GM12878 (cell line): ENCODE data around the gene DBN1. TPM values are rescaled to one million over a fixed set of nuclear protein-coding genes. Genes with fewer than 3 reads are reported as not detected.

Experiments used
- ATAC-seq: fragments of 200-7000 bp; cut with Tn5 transposase; 3 replicates; pipeline ENCODE4 v1.9.1; 2020; ENCODE audit warnings: mild to moderate bottlenecking, moderate library complexity
- BruUV-seq: library from RNA; stranded (reverse); fragments of 400-500 nt; replicated peaks from 2 replicates; lab custom pipeline; 2021; lab: Mats Ljungman, UMichigan
- CTCF ChIA-PET: fragments of 300-600 bp; sonication (Branson Sonifier 250); formaldehyde crosslinking; extraction: SDS; loops from one replicate; lab custom pipeline; 2021; ENCODE audit warnings: inconsistent platforms; lab: Yijun Ruan, JAX
- POLR2A ChIA-PET: fragments of 350-600 bp; formaldehyde crosslinking; extraction: SDS; loops from one replicate; lab custom pipeline; 2021; ENCODE audit warnings: inconsistent platforms; lab: Charles Lee
- RAD21 ChIA-PET: fragments of 300-600 bp; sonication (Branson Sonifier 250); formaldehyde crosslinking; loops from one replicate; lab custom pipeline; 2023; ENCODE audit warnings: antibody characterized with exemption; ENCODE audit not compliant: unreplicated experiment; lab: Charles Lee
- SMC1A ChIA-PET: fragments of 300-600 bp; sonication (Branson Sonifier 250); formaldehyde crosslinking; loops from one replicate; lab custom pipeline; 2023; ENCODE audit not compliant: unreplicated experiment, uncharacterized antibody; lab: Charles Lee
- DNase-seq: peaks from one replicate; pipeline ENCODE4 v3.0.0-alpha.2; 2011; ENCODE audit warnings: low read depth, low spot score
- FAIRE-seq: peaks from 3 replicates; lab custom pipeline; 2011; peaks lifted over from hg19 to GRCh38; lab: Jason Lieb, UNC
- H2AFZ ChIP-seq: 2 replicates; pipeline ENCODE4 v1.6.0; 2011; ENCODE audit warnings: low read depth, low read length, control low read depth; ENCODE audit not compliant: control insufficient read depth
- H3K27ac ChIP-seq: 2 replicates; pipeline ENCODE4 v1.5.1; 2011; ENCODE audit warnings: control low read depth; ENCODE audit not compliant: control insufficient read depth, insufficient read depth
- H3K27me3 ChIP-seq, 2 experiments: replicated peaks in 1 of 2; 2 replicates each; pipeline versions ENCODE4 v1.6.0 to v1.6.1; 2011; ENCODE audit warnings: low read length in 1 of 2; ENCODE audit not compliant: control insufficient read depth in 2 of 2, insufficient read depth in 2 of 2
- H3K36me3 ChIP-seq, 2 experiments: 2 replicates each; pipeline ENCODE4 v1.5.1; 2011; ENCODE audit warnings: low read length in 1 of 2; ENCODE audit not compliant: control insufficient read depth in 2 of 2, insufficient read depth in 2 of 2
- H3K4me1 ChIP-seq: 2 replicates; pipeline ENCODE4 v1.6.1; 2011; ENCODE audit warnings: mild to moderate bottlenecking, low read length, moderate library complexity, mixed read lengths; ENCODE audit not compliant: control insufficient read depth, insufficient read depth
- H3K4me2 ChIP-seq: 2 replicates; pipeline ENCODE4 v1.6.0; 2011; ENCODE audit warnings: control low read depth; ENCODE audit not compliant: control insufficient read depth, insufficient read depth
- H3K4me3 ChIP-seq: fragments of 200-600 bp; sonication (generic); 2 replicates; pipeline ENCODE4 v1.5.1; 2016
- H3K79me2 ChIP-seq: 2 replicates; pipeline ENCODE4 v1.6.0; 2011; ENCODE audit warnings: low read length; ENCODE audit not compliant: control insufficient read depth, insufficient read depth
- H3K9ac ChIP-seq: 2 replicates; pipeline ENCODE4 v1.8.0; 2011; ENCODE audit warnings: low read length, control low read depth, mixed read lengths; ENCODE audit not compliant: control insufficient read depth, insufficient read depth
- H3K9me3 ChIP-seq: replicated peaks from 3 replicates; pipeline ENCODE4 v1.5.1; 2011; ENCODE audit warnings: mild to moderate bottlenecking, low read length; ENCODE audit not compliant: control insufficient read depth, insufficient read depth
- H4K20me1 ChIP-seq: 2 replicates; pipeline ENCODE4 v1.6.0; 2011; ENCODE audit not compliant: control insufficient read depth, insufficient read depth
- ETV6 ChIP-seq, 2 experiments: fragments of 450-650 bp in 1 of 2; IDR thresholded peaks in 1 of 2; conservative IDR thresholded peaks in 1 of 2; 2 replicates each; pipeline ENCODE4 v1.6.1; 2014; ENCODE audit warnings: antibody characterized with exemption in 1 of 2, borderline replicate concordance in 1 of 2, low read depth in 1 of 2, mild to moderate bottlenecking in 1 of 2, moderate library complexity in 1 of 2
- FOS ChIP-seq: IDR thresholded peaks from 3 replicates; pipeline ENCODE4 v1.6.1; 2011; ENCODE audit warnings: borderline replicate concordance; ENCODE audit not compliant: insufficient read length; ENCODE audit errors: extremely low read depth
- IRF4 ChIP-seq: IDR thresholded peaks from 2 replicates; pipeline ENCODE4 v1.6.1; 2011; ENCODE audit warnings: low read depth, low read length
- NR2C1 ChIP-seq: fragments of 450-650 bp; IDR thresholded peaks from 2 replicates; pipeline ENCODE4 v1.6.1; 2017; ENCODE audit warnings: antibody characterized with exemption, mild to moderate bottlenecking, moderate library complexity
- ZBED1 ChIP-seq: IDR thresholded peaks from 2 replicates; pipeline ENCODE4 v1.6.1; 2016; ENCODE audit warnings: borderline replicate concordance
- ZNF24 ChIP-seq: fragments of 450-650 bp; IDR thresholded peaks from 2 replicates; pipeline ENCODE4 v1.6.1; 2017; ENCODE audit warnings: antibody characterized with exemption, mild to moderate bottlenecking
- WGBS: methylation state at CpG from one replicate; pipeline ENCODE4 v1.1.6; 2016; ENCODE audit warnings: low lambda C conversion rate; ENCODE audit not compliant: insufficient replicate concordance, insufficient coverage; ENCODE audit errors: missing lambda C conversion rate; 5-methylcytosine and 5-hydroxymethylcytosine counted together
- in situ Hi-C: fragments of 300-500 bp; cut with MboI; formaldehyde crosslinking; loops from 9 replicates; pipeline ENCODE4 v1.14.3; 2018; ENCODE audit warnings: mixed read lengths
- intact Hi-C: fragments of 100-400 bp; cut with micrococcal nuclease; formaldehyde crosslinking; loops from one replicate; pipeline ENCODE4 v1.14.2; 2022; ENCODE audit not compliant: unreplicated experiment
- polyA plus RNA-seq, 11 experiments: library from polyadenylated mRNA; depleted of rRNA in 4 of 11; unstranded in 6 of 11; stranded (reverse) in 5 of 11; fragments of >200 nt; fragmentation: Nextera tagmentation in 4 of 11; fragmentation: Illumina TruSeq in 1 of 11; extraction: Ambion mirVana in 4 of 11; extraction: Trizol in 1 of 11; gene quantifications; 1 replicate in 1 of 11; 2 replicates in 10 of 11; pipeline versions ENCODE4 v1.2.1 to v1.2.3, GENCODE V29; 2011 to 2016; ENCODE audit warnings: inconsistent platforms in 2 of 11, missing spikeins in 2 of 11, low read depth in 1 of 11
- total RNA-seq, 4 experiments: library from RNA; depleted of rRNA in 3 of 4; stranded (reverse); fragments of >200 nt in 3 of 4; fragmentation: Illumina TruSeq in 1 of 4; extraction: Trizol in 1 of 4; gene quantifications; 2 replicates each; pipeline versions ENCODE4 v1.2.1 to v1.2.3, GENCODE V29; 2013 to 2021
- TF ChIP-seq, protein P1 (sequence below): IDR thresholded peaks from 2 replicates; pipeline ENCODE4 v1.6.1; 2012; ENCODE audit warnings: mild to moderate bottlenecking, low read depth, low read length

Gene DBN1
- total and polyA plus RNA-seq, 10 of the 15 experiments (the other 5 are each of a cell fraction or from before 2014, with no cell fraction given) = 0.18 to 81.0 (median 27.9) TPM

DNA sequence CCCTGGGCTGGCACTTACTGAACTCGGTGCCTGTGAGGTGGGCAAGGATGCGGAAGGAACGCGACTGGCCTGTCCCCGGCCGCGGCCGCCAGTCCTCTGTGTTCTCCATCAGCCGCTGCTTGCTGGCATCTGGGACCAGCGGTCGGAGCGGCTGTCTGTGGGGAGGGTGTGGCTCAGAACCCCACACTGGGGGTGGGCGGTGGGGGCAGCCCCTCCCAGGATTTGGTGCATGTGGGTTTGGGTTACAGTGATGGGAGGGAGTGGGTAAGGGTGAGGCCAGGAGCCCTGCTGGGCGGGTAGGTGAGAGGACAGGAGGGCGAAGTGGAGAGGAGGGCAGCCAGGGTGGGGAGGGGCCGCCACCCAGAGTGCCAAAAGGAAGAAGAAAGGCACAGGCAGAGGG, 17.6 kb upstream of the DBN1 start (continued):
- TF ChIP-seq ZNF24 (no peak), FOS (no peak), ZBED1 (no peak), IRF4 (no peak)
- TF ChIP-seq, protein P1, sequence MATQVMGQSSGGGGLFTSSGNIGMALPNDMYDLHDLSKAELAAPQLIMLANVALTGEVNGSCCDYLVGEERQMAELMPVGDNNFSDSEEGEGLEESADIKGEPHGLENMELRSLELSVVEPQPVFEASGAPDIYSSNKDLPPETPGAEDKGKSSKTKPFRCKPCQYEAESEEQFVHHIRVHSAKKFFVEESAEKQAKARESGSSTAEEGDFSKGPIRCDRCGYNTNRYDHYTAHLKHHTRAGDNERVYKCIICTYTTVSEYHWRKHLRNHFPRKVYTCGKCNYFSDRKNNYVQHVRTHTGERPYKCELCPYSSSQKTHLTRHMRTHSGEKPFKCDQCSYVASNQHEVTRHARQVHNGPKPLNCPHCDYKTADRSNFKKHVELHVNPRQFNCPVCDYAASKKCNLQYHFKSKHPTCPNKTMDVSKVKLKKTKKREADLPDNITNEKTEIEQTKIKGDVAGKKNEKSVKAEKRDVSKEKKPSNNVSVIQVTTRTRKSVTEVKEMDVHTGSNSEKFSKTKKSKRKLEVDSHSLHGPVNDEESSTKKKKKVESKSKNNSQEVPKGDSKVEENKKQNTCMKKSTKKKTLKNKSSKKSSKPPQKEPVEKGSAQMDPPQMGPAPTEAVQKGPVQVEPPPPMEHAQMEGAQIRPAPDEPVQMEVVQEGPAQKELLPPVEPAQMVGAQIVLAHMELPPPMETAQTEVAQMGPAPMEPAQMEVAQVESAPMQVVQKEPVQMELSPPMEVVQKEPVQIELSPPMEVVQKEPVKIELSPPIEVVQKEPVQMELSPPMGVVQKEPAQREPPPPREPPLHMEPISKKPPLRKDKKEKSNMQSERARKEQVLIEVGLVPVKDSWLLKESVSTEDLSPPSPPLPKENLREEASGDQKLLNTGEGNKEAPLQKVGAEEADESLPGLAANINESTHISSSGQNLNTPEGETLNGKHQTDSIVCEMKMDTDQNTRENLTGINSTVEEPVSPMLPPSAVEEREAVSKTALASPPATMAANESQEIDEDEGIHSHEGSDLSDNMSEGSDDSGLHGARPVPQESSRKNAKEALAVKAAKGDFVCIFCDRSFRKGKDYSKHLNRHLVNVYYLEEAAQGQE = no peak

DNA sequence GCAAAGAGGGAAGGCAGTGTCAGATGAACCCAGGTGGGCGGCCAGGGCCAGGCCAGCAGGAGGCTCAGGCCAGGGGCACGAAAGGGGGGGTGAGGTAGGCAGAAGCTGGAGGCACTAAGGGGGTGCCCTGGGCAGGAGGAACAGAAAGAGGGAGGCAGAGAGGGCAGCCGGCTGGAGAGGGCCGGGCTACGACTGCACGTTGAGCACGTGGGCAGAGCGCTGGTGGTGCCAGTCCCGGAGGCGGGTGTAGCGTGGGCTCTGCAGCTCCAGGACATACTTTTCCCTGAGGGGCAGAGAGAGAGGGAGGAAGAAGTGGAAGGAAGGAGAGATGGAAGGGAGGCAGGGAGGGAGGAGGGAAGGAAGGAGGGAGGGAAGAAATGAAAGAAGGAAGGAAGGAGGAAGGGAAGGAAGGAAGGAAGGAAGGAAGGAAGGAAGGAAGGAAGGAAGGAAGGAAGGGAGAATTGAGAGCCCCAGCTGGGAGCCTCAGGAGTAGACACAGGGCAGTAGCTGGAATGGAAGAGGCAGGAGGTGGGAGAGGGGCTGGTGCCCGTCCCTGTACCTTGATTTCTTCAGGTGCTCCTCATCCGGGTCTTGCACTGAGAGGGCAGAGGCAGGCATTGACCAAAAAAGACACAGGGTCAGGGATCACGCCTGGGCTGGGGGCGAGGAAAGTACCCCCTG, 17.0 kb upstream of the DBN1 start:
- no peak overlapping the region for H2AFZ ChIP-seq
- H3K4me1 ChIP-seq = peaks cover 16% of the 10 kb centered on the region
- no peak overlapping the region for H3K4me2 ChIP-seq
- 63% methylated on average over 15 of the region's 15 CpGs for WGBS
- no TSS peak for BruUV-seq
- H3K9me3 ChIP-seq = no peaks in the 10 kb centered on the region
- H3K4me3 ChIP-seq = no peak overlapping the region
- no peaks in the 10 kb centered on the region for H3K79me2 ChIP-seq
- peaks cover 0 to 6% of the 10 kb centered on the region in 2 experiments; a peak in 2 of 4 replicates for H3K36me3 ChIP-seq
- ChIA-PET POLR2A (no interaction called here), SMC1A (no interaction called here), RAD21 (no interaction called here), CTCF (no interaction called here)
- FAIRE-seq (no peak), DNase-seq (no peak), ATAC-seq (no peak)
- TF ChIP-seq NR2C1 (no peak), ETV6 (conservative IDR thresholded peaks at IDR 0.05 in 1 of 2, IDR thresholded peaks at IDR 0.05 in 1 of 2; ENCODE audit: borderline replicate concordance in 1 of 2, low read depth in 1 of 2) (peak in 1 of 2 experiments; percentile 54; a peak in 2 of 4 replicates)
- H3K27ac ChIP-seq = no peak overlapping the region
- intact Hi-C loops = no loop called here
- H4K20me1 ChIP-seq = no peaks in the 10 kb centered on the region
- in situ Hi-C loops = no loop called here
- no peak overlapping the region for H3K9ac ChIP-seq
- H3K27me3 ChIP-seq = no peaks in the 10 kb centered on the region
